H1 (cell line): ENCODE results near the gene ADAT3. TPM values are rescaled to one million over a fixed set of nuclear protein-coding genes. Genes with fewer than 3 reads are reported as not detected.

ENCODE experiments used
- CTCF ChIA-PET: fragments of 300-600 bp; sonication (Branson Sonifier 250); formaldehyde crosslinking; loops from one replicate; lab custom pipeline; 2021; ENCODE audit not compliant: partially characterized antibody; lab: Charles Lee
- POLR2A ChIA-PET: fragments of 300-600 bp; sonication (Branson Sonifier 250); formaldehyde crosslinking; loops from one replicate; lab custom pipeline; 2021; ENCODE audit warnings: inconsistent platforms; ENCODE audit not compliant: partially characterized antibody; lab: Charles Lee
- DNase-seq, 2 experiments: peaks; one replicate each; pipeline versions ENCODE4 v3.0.0 to v3.0.0-alpha.2; 2010 to 2022; ENCODE audit warnings: low spot score in 2 of 2, low read depth in 1 of 2, mixed read lengths in 1 of 2
- FAIRE-seq: peaks from 2 replicates; lab custom pipeline; 2011; peaks lifted over from hg19 to GRCh38; lab: Jason Lieb, UNC
- H2AFZ ChIP-seq: 2 replicates; pipeline ENCODE4 v1.8.1; 2012; ENCODE audit warnings: low read length, inconsistent platforms
- H2AK5ac ChIP-seq: 2 replicates; pipeline ENCODE4 v1.6.1; 2013; ENCODE audit warnings: low read depth, low read length
- H2BK120ac ChIP-seq: replicated peaks from 2 replicates; pipeline ENCODE3; 2013; ENCODE audit warnings: low read depth, low read length, inconsistent platforms
- H2BK12ac ChIP-seq: 2 replicates; pipeline ENCODE4 v1.6.1; 2013; ENCODE audit warnings: low read depth, low read length
- H2BK15ac ChIP-seq: 2 replicates; pipeline ENCODE4 v1.6.1; 2013; ENCODE audit warnings: low read length
- H2BK20ac ChIP-seq: 2 replicates; pipeline ENCODE4 v1.6.1; 2013; ENCODE audit warnings: low read length
- H2BK5ac ChIP-seq: 2 replicates; pipeline ENCODE4 v1.6.1; 2013; ENCODE audit warnings: low read depth, low read length
- H3K14ac ChIP-seq: 2 replicates; pipeline ENCODE4 v1.6.1; 2013; ENCODE audit warnings: inconsistent platforms; ENCODE audit not compliant: insufficient read length
- H3K18ac ChIP-seq: 2 replicates; pipeline ENCODE4 v1.6.1; 2013; ENCODE audit warnings: low read length; ENCODE audit errors: extremely low read depth
- H3K23ac ChIP-seq: 2 replicates; pipeline ENCODE4 v1.6.1; 2013; ENCODE audit warnings: inconsistent platforms; ENCODE audit not compliant: insufficient read length
- H3K23me2 ChIP-seq: 2 replicates; pipeline ENCODE4 v1.6.1; 2013; ENCODE audit warnings: low read depth, low read length
- H3K27ac ChIP-seq: 2 replicates; pipeline ENCODE4 v1.6.1; 2011; ENCODE audit warnings: low read depth, low read length, inconsistent platforms
- H3K27me3 ChIP-seq, 4 experiments: replicated peaks in 1 of 4; 1 replicate in 1 of 4; 2 replicates in 3 of 4; pipeline versions ENCODE4 v1.6.1 to v1.8.1; 2011 to 2013; ENCODE audit warnings: low read length in 3 of 4, mild to moderate bottlenecking in 3 of 4, inconsistent platforms in 2 of 4, mixed read lengths in 2 of 4, moderate library complexity in 1 of 4; ENCODE audit not compliant: control insufficient read depth in 3 of 4, insufficient read depth in 3 of 4; ENCODE audit errors: extremely low read depth in 1 of 4
- H3K36me3 ChIP-seq, 4 experiments: 2 replicates each; pipeline versions ENCODE4 v1.6.1 to v1.8.1; 2011 to 2013; ENCODE audit warnings: mild to moderate bottlenecking in 4 of 4, low read length in 3 of 4, moderate library complexity in 2 of 4, control low read depth in 1 of 4, inconsistent platforms in 1 of 4; ENCODE audit not compliant: insufficient read depth in 4 of 4, control insufficient read depth in 2 of 4
- H3K4ac ChIP-seq: replicated peaks from 2 replicates; pipeline ENCODE3; 2013; ENCODE audit warnings: low read length, low read depth, mixed read lengths, inconsistent platforms; ENCODE audit not compliant: insufficient read length
- H3K4me1 ChIP-seq, 4 experiments: replicated peaks in 1 of 4; 1 replicate in 1 of 4; 2 replicates in 3 of 4; pipeline versions ENCODE4 v1.6.1 to v1.8.1; 2011 to 2013; ENCODE audit warnings: low read length in 3 of 4, inconsistent platforms in 2 of 4, mixed read lengths in 1 of 4; ENCODE audit not compliant: insufficient read depth in 4 of 4, control insufficient read depth in 3 of 4
- H3K4me2 ChIP-seq, 2 experiments: 2 replicates each; pipeline versions ENCODE4 v1.6.1 to v1.8.1; 2011 to 2013; ENCODE audit warnings: low read depth in 2 of 2, low read length in 2 of 2, control low read depth in 1 of 2, inconsistent platforms in 1 of 2, mild to moderate bottlenecking in 1 of 2; ENCODE audit not compliant: insufficient read depth in 1 of 2
- H3K4me3 ChIP-seq, 4 experiments: fragments of 200-600, 300-600 bp in 1 of 4; sonication (generic), shearing (Covaris generic), sonication (Bioruptor Twin) in 1 of 4; 2 replicates each; pipeline versions ENCODE4 v1.5.1 to v1.8.1; 2011 to 2016; ENCODE audit warnings: low read length in 4 of 4, low read depth in 3 of 4, control low read depth in 2 of 4, inconsistent platforms in 2 of 4, mild to moderate bottlenecking in 2 of 4, mixed read lengths in 1 of 4, moderate library complexity in 1 of 4; ENCODE audit not compliant: insufficient read depth in 2 of 4; ENCODE audit errors: extremely low read depth in 1 of 4
- H3K56ac ChIP-seq: replicated peaks from 2 replicates; pipeline ENCODE3; 2013; ENCODE audit warnings: low read depth, mild to moderate bottlenecking, mixed read lengths, low read length, inconsistent platforms; ENCODE audit not compliant: insufficient read length
- H3K79me1 ChIP-seq: 2 replicates; pipeline ENCODE4 v1.6.1; 2013; ENCODE audit warnings: low read depth, low read length, control low read depth
- H3K79me2 ChIP-seq, 2 experiments: 2 replicates each; pipeline versions ENCODE4 v1.6.1 to v1.8.1; 2012 to 2013; ENCODE audit warnings: low read length in 2 of 2, mild to moderate bottlenecking in 2 of 2, inconsistent platforms in 1 of 2; ENCODE audit not compliant: insufficient read depth in 2 of 2, control insufficient read depth in 1 of 2
- H3K9ac ChIP-seq, 4 experiments: replicated peaks in 1 of 4; 1 replicate in 1 of 4; 2 replicates in 3 of 4; pipeline versions ENCODE4 v1.6.1 to v1.8.1; 2011 to 2013; ENCODE audit warnings: low read depth in 3 of 4, low read length in 3 of 4, control low read depth in 2 of 4, mild to moderate bottlenecking in 2 of 4, moderate library complexity in 2 of 4, inconsistent platforms in 1 of 4; ENCODE audit errors: extremely low read depth in 1 of 4
- H3K9me3 ChIP-seq, 2 experiments: 2 replicates each; pipeline versions ENCODE4 v1.6.1 to v1.8.1; 2012 to 2013; ENCODE audit warnings: mild to moderate bottlenecking in 2 of 2, moderate library complexity in 2 of 2, control low read depth in 1 of 2, inconsistent platforms in 1 of 2, low read depth in 1 of 2, low read length in 1 of 2, mixed read lengths in 1 of 2; ENCODE audit not compliant: insufficient read depth in 2 of 2
- H4K20me1 ChIP-seq, 2 experiments: replicated peaks in 1 of 2; 2 replicates each; pipeline versions ENCODE3 to v1.8.1; 2011 to 2013; ENCODE audit warnings: inconsistent platforms in 2 of 2, low read length in 2 of 2, mild to moderate bottlenecking in 1 of 2; ENCODE audit not compliant: insufficient read depth in 2 of 2, control insufficient read depth in 1 of 2
- H4K5ac ChIP-seq: 2 replicates; pipeline ENCODE4 v1.6.1; 2013; ENCODE audit warnings: low read length, low read depth, mixed read lengths, inconsistent platforms; ENCODE audit not compliant: insufficient read length
- H4K8ac ChIP-seq: 2 replicates; pipeline ENCODE4 v1.8.0; 2013; ENCODE audit warnings: mild to moderate bottlenecking, moderate library complexity, low read length, inconsistent platforms; ENCODE audit not compliant: insufficient read depth; ENCODE audit errors: extremely low read depth
- H4K91ac ChIP-seq: replicated peaks from 2 replicates; pipeline ENCODE3; 2013; ENCODE audit warnings: low read length, mixed read lengths, inconsistent platforms; ENCODE audit not compliant: insufficient read length
- CREB1 ChIP-seq: IDR thresholded peaks from 2 replicates; pipeline ENCODE4 v1.6.1; 2012; ENCODE audit warnings: inconsistent platforms
- NRF1 ChIP-seq: IDR thresholded peaks from 2 replicates; pipeline ENCODE4 v1.6.1; 2011; ENCODE audit warnings: mild to moderate bottlenecking, low read depth, low read length, improper control_type of control experiment
- RFX5 ChIP-seq: IDR thresholded peaks from 2 replicates; pipeline ENCODE4 v1.6.1; 2011; ENCODE audit warnings: low read depth, low read length, improper control_type of control experiment, borderline replicate concordance
- TBP ChIP-seq: IDR thresholded peaks from 2 replicates; pipeline ENCODE4 v1.6.1; 2011; ENCODE audit warnings: low read depth, low read length, improper control_type of control experiment
- WGBS, 2 experiments: shearing (Covaris generic) in 1 of 2; methylation state at CpG; one replicate each; pipeline versions ENCODE4 v1.1.6 to v1.1.7; 2013 to 2015; ENCODE audit warnings: low lambda C conversion rate in 2 of 2, mixed read lengths in 2 of 2, inconsistent platforms in 1 of 2, low coverage in 1 of 2, missing lambda C conversion rate in 1 of 2; ENCODE audit not compliant: insufficient replicate concordance in 2 of 2, insufficient coverage in 1 of 2, insufficient read length in 1 of 2; ENCODE audit errors: extremely low coverage in 1 of 2, missing lambda C conversion rate in 1 of 2; 5-methylcytosine and 5-hydroxymethylcytosine counted together
- polyA plus RNA-seq, 7 experiments: library from polyadenylated mRNA; depleted of rRNA in 3 of 7; stranded (reverse) in 5 of 7; unstranded in 2 of 7; fragments of >200 nt in 5 of 7; fragments of 200-250 nt in 2 of 7; gene quantifications; 1 replicate in 5 of 7; 2 replicates in 1 of 7; 4 replicates in 1 of 7; pipeline versions ENCODE4 v1.2.1 to v1.2.3, GENCODE V29; 2011 to 2013; ENCODE audit warnings: missing spikeins in 2 of 7, mixed read lengths in 2 of 7
- total RNA-seq: library from RNA; stranded (reverse); fragmentation: NEBNext Ultra II Directional; extraction: Animal tissue kit (Norgen Biotek cat#: 25700); gene quantifications from 2 replicates; pipeline ENCODE4 v1.2.1, GENCODE V29; 2021
- TF ChIP-seq, protein P1 (sequence below): IDR thresholded peaks from 2 replicates; pipeline ENCODE4 v1.6.1; 2012; ENCODE audit warnings: inconsistent platforms

The ADAT3 gene
- total and polyA plus RNA-seq, 2 of the 8 experiments (the other 6 are each of a cell fraction or from before 2014, with no cell fraction given) = 5.4 to 10.8 TPM

DNA sequence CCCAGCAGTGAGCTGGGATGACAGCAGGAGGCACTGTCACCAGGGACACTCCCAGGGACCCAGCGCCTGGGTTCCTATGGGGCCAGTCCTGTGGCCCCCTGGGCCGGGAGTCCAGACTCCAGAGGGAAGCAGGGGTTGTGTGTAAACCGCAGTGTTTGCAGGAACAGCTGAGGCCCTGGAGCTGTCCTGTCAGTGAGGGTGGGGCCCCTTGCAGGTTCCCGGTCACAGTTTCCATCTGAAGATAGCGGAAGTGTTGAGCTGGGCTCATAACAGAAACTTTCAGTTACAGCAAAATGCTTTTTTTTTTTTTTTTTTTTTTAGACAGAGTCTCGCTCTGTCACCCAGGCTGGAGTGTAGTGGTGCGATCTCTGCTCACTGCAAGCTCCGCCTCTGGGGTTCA lies 18.1 kb downstream of the ADAT3 start:
- Histone ChIP-seq H3K27me3 (no peaks in the 10 kb centered on the region; a peak in 1 of 7 replicates), H3K4me3 (no peak overlapping the region), H2BK15ac (no peak overlapping the region), H2AFZ (no peak overlapping the region), H3K79me2 (no peaks in the 10 kb centered on the region), H3K9ac (no peak overlapping the region), H4K91ac (no peak overlapping the region), H3K56ac (no peak overlapping the region), H2BK5ac (no peak overlapping the region), H3K36me3 (peaks cover 9 to 41% (median 23%) of the 10 kb centered on the region in 4 experiments; a peak in 7 of 8 replicates), H4K20me1 (peaks cover 3 to 6% of the 10 kb centered on the region in 2 experiments), H3K27ac (no peak overlapping the region), H3K9me3 (no peaks in the 10 kb centered on the region), H2BK12ac (no peak overlapping the region), H3K4me2 (no peak overlapping the region), H2BK20ac (no peak overlapping the region), H3K4ac (no peak overlapping the region), H3K18ac (no peak overlapping the region), H3K14ac (no peak overlapping the region), H3K79me1 (peaks cover 3% of the 10 kb centered on the region; the same call in 1 of the 2 replicates), H2BK120ac (no peak overlapping the region), H3K23me2 (no peaks in the 10 kb centered on the region), H4K8ac (no peak overlapping the region), H2AK5ac (no peak overlapping the region), H3K23ac (no peak overlapping the region), H4K5ac (no peak overlapping the region), H3K4me1 (peaks cover 0 to 3% (median 0%) of the 10 kb centered on the region in 4 experiments; a peak in 1 of 7 replicates)
- FAIRE-seq (no peak), DNase-seq (no peak)
- ChIA-PET CTCF (interaction anchor here (1.3 to 6.5 kb wide), 4 partner anchors 9 to 33 kb away, joined by 3 to 39 read pairs (median 5); no protein-coding TSS in a partner anchor), POLR2A (interaction anchor here (0.7 to 2.6 kb wide), 3 partner anchors 10 to 266 kb away, joined by 3 to 12 read pairs (median 8); no protein-coding TSS in a partner anchor)
- WGBS, 2 experiments = 99% methylated on average over 5 of the region's 8 CpGs; no CpG with 5 or more reads in 1 of the 2 experiments
- TF ChIP-seq CREB1 (no peak), NRF1 (no peak), TBP (no peak), RFX5 (no peak)
- TF ChIP-seq, protein P1, sequence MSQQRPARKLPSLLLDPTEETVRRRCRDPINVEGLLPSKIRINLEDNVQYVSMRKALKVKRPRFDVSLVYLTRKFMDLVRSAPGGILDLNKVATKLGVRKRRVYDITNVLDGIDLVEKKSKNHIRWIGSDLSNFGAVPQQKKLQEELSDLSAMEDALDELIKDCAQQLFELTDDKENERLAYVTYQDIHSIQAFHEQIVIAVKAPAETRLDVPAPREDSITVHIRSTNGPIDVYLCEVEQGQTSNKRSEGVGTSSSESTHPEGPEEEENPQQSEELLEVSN = no peak
